GDM1 (cell line): ENCODE results near the gene C7orf25.

Source experiments
- DNase-seq: peaks from one replicate; lab custom pipeline; 2025; lab: John Stamatoyannopoulos, UW

The C7orf25 gene

DNA sequence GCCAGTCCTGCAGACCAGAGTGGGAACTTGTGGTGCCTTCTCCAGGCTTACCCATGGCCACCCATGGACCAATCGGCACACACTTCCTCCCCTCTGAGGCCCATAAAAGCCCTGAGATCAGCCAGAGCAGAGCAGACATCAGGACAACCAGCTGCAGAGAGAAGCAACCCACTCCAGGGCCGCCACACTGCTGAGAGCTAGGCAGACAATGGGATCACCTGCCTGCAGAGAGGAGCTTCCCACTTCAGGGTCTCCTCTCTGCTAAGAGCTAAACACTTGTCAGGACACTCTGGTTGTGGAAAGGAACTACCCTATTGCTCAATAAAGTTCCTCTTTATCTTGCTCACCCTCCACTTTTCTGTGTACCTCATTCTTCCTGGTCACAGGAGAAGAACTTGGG is 34.0 kb downstream of the C7orf25 start:
- DNase-seq, result no peak

DNA sequence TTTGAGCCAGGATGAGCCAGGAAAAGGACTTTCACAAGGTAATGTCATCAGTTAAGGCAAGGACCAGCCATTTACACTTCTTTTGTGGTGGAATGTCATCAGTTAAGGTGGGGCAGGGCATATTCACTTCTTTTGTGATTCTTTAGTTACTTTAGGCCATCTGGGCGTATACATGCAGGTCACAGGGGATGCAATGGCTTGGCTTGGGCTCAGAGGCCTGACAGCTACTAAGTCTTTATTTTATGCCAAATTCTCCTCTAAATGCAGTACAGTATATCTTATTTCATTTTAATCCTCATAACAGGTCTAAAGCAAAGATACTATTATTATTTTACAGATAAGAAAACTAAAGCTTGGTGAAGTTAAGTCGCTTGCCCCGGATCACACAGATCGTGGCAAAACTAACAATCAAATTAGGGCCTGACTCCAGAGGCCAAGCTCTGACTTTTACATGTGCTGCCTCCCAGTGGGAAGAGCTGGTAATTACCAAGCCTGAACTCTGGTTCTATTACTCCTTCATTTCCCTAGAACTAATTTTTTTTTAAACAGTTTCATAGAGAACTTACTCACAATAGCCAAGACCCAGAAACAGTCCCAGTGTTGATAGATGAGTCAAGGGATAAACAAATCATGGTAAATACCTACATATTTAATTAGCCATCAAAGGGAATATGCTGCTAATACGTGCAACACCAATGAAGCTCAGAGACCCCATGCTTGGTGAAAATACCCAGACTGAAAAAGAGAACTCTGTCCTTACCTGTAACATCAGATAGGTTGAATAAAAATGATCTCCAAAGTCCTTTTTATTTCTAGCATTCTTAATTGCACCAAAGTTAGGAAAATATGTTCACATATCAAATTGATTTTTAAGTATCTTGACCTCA is 35.4 kb downstream of the C7orf25 start:
- DNase-seq, result no peak

DNA sequence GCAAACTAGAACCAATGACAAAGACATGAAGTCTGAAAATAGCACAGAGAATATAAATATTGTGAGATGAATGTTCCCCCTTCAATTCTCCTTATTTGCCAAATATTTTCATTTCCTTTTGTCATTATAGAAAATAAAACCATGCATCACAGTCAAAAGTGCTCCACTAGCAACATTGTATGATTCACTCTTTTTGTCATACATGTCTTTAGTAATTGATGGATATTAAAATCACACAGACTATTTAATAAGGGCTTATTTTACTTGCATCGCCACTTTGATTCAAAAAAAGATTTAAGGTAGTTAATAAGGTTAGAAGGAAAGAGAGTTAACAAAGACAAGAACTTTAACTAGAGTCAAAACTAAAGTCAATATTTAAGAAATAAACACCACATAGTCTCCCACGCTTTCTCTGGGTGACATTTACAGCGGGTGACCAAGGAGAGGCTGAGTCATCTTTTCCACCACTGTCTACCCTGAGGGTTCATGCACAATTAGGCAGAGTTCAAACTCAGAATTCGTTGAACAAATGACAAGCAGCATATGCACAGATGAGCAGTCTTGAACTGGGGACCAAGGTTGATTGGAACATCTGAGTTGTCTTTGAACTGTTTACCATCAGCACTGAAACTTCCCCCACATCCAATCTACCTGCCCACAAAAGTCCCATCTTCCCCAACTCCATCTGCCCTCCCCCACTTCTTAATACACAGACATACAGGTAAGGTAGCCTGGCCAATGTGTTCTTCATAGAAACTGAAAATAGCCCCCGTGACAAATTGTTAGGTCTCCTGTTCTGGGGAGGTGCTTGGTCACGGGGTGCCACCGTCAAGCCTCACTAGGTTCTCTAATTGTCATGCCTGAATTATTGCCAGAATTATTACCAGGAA is 42.5 kb downstream of the C7orf25 start:
- DNase-seq, result no peak

DNA sequence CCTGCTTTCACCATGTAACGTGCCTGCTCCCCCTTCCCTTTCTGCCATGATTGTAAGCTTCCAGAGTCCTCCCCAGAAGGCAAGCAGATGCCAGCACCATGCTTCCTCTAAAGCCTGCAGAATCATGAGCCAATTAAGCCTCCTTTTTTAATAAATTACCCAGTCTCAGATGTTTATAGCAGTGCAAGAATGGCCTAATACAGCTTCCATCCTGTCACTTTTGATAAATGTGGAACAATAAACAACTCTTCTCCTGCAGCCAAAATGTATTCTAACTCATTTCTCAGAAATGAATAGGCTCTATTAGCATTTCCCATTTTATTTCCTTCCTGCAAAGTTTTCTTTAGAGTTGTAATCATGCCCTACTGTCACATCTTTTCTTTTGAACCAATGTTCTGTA is 43.4 kb downstream of the C7orf25 start:
- DNase-seq, result no peak
